Dendritic cell treated with granulocyte-macrophage colony-stimulating factor and Interleukin-4, amounts not matched to agents 40 ng/mL and 50 ng/mL, for 4 days (primary cell): ENCODE results near the gene DSP.

Source experiments
- H3K27ac Mint-ChIP-seq: one replicate; pipeline ENCODE4 v1.8.0; 2022; ENCODE audit warnings: mild to moderate bottlenecking, mixed read lengths
- H3K27me3 Mint-ChIP-seq: one replicate; pipeline ENCODE4 v1.8.0; 2022; ENCODE audit warnings: mild to moderate bottlenecking, mixed read lengths
- H3K36me3 Mint-ChIP-seq: one replicate; pipeline ENCODE4 v1.8.0; 2022; ENCODE audit warnings: low read depth, mixed read lengths
- H3K4me1 Mint-ChIP-seq: one replicate; pipeline ENCODE4 v1.8.0; 2022; ENCODE audit warnings: low read depth, mixed read lengths
- H3K4me3 Mint-ChIP-seq: one replicate; pipeline ENCODE4 v1.8.0; 2022; ENCODE audit warnings: mild to moderate bottlenecking, moderate library complexity, mixed read lengths
- H3K9me3 Mint-ChIP-seq: one replicate; pipeline ENCODE4 v1.8.0; 2022; ENCODE audit warnings: mixed read lengths
- intact Hi-C: fragments of 100-400 bp; cut with micrococcal nuclease; formaldehyde crosslinking; loops from one replicate; pipeline ENCODE4 v1.15.0; 2022

Gene DSP

DNA sequence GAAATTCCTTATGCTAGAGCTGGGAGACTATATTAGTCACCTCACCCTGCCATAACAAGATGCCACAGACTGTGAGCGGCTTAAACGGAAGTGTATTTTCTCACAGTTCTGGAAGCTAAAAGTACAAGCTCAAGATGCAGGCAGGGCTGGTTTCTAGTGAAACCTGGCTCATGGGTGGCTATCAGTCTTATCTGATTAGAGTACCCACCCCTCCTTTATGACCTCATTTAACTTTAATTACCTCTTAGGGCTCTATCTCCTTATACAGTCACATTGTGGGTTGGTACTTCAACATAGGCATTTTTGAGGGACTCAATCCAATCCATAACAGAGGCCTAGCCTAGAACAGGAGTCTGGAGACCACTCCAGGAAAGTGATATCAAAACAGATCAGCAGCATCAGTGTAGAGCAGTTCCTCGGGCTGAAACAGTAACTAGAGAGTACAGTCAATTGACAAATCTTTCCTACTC lies 46.2 kb downstream of the DSP start:
- Mint-ChIP-seq H3K27ac (no peak overlapping the region), H3K27me3 (peaks cover 3% of the 10 kb centered on the region), H3K9me3 (no peaks in the 10 kb centered on the region), H3K4me3 (no peak overlapping the region), H3K36me3 (peaks cover 17% of the 10 kb centered on the region), H3K4me1 (peaks cover 26% of the 10 kb centered on the region)
- intact Hi-C loops, result no loop called here

DNA sequence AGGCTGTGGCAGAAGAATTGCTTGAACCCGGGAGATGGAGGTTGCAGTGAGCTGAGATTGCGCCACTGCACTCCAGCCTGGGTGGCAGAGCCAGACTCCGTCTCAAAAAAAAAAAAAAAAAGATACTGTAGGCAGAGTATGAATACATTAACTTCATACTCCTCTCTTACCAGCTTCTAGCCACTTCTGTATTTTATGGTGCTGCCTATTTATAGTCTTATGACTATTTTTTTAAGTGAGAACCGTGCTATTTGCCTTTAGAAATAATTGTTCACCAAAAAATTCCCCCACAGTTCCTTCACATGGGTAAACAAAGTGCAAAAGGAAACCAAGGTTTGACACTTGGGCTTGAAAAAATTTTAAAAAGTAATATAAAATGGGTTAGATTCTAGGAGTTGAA lies 47.0 kb downstream of the DSP start:
- H3K27me3 Mint-ChIP-seq, result peaks cover 1% of the 10 kb centered on the region
- peaks cover 35% of the 10 kb centered on the region for H3K4me1 Mint-ChIP-seq
- no peak overlapping the region for H3K4me3 Mint-ChIP-seq
- no peaks in the 10 kb centered on the region for H3K9me3 Mint-ChIP-seq
- intact Hi-C loops, result no loop called here
- no peak overlapping the region for H3K27ac Mint-ChIP-seq
- H3K36me3 Mint-ChIP-seq, result peaks cover 24% of the 10 kb centered on the region

DNA sequence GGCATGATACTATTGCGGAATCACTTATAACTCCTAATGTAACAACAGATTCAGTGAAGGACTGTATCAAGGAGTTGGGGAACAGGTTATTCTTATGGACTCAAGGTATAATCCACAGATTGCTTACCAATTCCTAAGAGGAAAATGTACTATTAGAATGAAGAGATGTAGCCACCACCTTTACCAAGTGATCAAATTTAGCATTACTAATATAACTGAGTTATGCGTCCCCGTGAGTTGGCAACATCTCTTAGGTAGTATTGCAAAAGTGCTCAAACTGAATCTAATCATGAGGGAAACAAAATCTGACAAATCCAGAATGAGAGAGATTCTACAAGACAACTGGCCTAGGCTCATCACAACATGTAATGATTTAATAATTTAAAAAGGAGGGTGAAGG lies 47.8 kb downstream of the DSP start:
- intact Hi-C loops, result no loop called here
- peak overlapping the region; percentile 92 for H3K27ac Mint-ChIP-seq
- peaks cover 35% of the 10 kb centered on the region for H3K4me1 Mint-ChIP-seq
- peaks cover 27% of the 10 kb centered on the region for H3K36me3 Mint-ChIP-seq
- H3K27me3 Mint-ChIP-seq, result peaks cover 1% of the 10 kb centered on the region
- no peaks in the 10 kb centered on the region for H3K9me3 Mint-ChIP-seq
- peak overlapping the region; percentile 89 for H3K4me3 Mint-ChIP-seq

DNA sequence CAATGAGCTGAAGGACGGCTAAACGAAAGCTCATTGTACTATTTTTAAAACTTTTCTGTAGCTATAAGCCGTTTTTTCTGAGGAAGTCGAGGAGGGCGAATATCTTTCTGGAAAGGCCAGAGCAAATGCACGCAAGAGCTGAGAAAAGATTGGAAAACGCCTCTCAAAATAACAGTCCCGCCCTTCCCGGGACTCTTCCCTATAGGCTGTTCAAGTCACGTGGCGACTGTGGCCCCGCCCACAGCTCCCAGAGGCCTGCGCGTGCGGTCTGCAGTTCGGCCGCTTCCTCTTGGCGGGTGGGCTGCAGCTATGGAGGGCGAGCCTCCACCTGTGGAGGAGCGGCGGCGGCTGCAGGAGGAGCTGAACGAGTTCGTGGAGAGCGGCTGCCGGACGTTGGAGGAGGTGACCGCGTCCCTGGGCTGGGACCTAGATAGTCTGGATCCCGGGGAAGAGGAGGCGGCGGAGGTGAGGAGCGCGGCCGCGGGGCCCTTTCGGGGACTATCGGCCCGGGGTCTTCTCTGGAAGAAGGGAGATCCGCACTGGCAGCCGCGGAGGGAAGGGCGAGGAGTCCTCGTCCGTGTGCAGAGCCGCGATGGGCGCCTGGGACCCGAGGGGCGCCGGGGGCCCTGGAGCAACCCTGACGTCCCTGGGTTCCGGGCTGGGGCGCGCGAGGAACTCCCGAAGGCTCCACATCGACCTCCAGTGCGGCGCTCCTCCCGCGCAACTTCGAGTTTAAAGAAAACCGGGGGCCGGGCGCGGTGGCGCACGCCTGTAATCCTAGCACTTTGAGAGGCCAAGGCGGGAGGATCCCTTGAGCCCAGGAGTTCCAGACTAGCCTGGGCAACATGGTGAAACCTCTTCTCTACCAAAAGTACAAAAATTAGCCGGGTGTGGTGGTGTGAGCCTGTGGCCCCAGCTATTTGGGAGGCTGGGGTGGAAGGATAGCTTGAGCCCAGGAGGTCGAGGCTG lies 48.8 kb downstream of the DSP start, which contains the start of gene SNRNP48:
SNRNP48 (plus strand) TSS at position 250 of the 969 bp plus-strand sequence; CDS start at position 310, 60 bp downstream.
- intact Hi-C loops, result loop anchor here (1.0 to 5.0 kb wide), 3 partner anchors 168 to 283 kb away; no protein-coding TSS in a partner anchor
- Mint-ChIP-seq H3K36me3 (peaks cover 35% of the 10 kb centered on the region), H3K27ac (peak within 1 kb of the TSS; percentile 92), H3K4me3 (peak within 1 kb of the TSS; percentile 89), H3K4me1 (peaks cover 35% of the 10 kb centered on the region), H3K27me3 (no peaks in the 10 kb centered on the region), H3K9me3 (no peaks in the 10 kb centered on the region)

DNA sequence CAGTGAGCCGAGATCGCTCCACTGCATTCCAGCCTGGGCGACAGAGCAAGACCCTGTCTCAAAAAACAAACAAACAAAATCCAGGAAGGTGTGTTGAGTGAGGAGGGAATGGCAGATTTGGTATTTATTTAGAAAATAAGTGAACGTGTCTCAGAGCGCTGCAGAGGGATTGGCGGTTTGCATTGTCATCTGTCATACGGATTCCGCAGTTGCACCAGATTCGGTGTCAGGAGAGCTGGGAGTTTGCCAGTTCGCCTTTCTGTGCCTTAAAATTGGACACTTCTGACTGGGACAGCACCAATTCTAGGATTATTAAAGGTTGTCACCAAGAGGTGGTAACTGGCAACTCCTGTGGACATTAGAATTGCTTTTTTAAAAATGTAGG lies 49.4 kb downstream of the DSP start:
- intact Hi-C loops, result loop anchor here (1.0 to 5.0 kb wide), 3 partner anchors 169 to 284 kb away; no protein-coding TSS in a partner anchor
- Mint-ChIP-seq H3K27ac (peak overlapping the region; percentile 92), H3K36me3 (peaks cover 39% of the 10 kb centered on the region), H3K9me3 (no peaks in the 10 kb centered on the region), H3K4me1 (peaks cover 35% of the 10 kb centered on the region), H3K4me3 (peak overlapping the region; percentile 89), H3K27me3 (no peaks in the 10 kb centered on the region)

DNA sequence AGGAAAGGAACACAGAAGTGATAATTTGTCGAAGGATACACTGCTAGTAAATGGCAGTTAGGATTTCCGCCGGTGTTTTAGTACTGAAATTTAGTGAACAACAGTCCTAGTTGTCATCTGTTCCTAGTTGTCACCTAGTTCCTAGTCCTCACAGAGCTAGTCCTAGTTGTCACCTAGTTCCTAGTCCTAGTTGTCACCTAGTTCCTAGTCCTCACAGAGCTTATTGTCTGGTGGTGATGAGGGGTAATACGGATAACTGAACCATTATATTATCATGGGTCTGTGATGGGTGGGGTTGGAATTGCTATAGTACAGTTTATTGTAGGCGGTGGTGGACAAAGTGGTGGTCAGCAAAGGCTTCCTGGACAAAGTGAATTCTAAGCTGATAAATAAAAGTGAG lies 50.3 kb downstream of the DSP start:
- intact Hi-C loops, result loop anchor here (5.0 kb wide), 2 partner anchors 169 to 284 kb away; no protein-coding TSS in a partner anchor
- Mint-ChIP-seq H3K27me3 (no peaks in the 10 kb centered on the region), H3K36me3 (peaks cover 48% of the 10 kb centered on the region), H3K9me3 (no peaks in the 10 kb centered on the region), H3K27ac (no peak overlapping the region), H3K4me1 (peaks cover 35% of the 10 kb centered on the region), H3K4me3 (peak overlapping the region; percentile 1)

DNA sequence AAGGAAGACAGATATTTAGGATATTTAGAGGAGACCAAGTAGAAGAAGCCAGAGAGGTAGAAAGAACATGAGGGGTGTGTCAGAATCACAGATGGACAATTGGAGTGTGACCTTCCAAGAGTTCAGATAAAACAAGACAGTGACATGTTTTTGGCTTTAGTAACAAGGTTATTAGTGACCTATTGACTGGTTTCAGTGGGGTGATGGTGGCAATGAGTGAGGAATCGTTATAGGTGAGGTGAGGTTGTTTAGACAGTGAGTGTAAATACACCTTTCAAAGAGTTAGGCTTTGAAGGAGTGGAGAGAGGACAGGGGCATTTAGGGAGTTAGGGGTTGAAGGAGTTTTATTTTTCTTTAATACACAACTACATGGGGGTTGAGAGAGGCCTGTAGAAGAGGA lies 51.8 kb downstream of the DSP start:
- H3K27ac Mint-ChIP-seq, result no peak overlapping the region
- intact Hi-C loops, result loop anchor here (5.0 kb wide), 2 partner anchors 171 to 286 kb away; no protein-coding TSS in a partner anchor
- H3K4me3 Mint-ChIP-seq, result no peak overlapping the region
- H3K4me1 Mint-ChIP-seq, result peaks cover 35% of the 10 kb centered on the region
- H3K36me3 Mint-ChIP-seq, result peaks cover 55% of the 10 kb centered on the region
- no peaks in the 10 kb centered on the region for H3K27me3 Mint-ChIP-seq
- no peaks in the 10 kb centered on the region for H3K9me3 Mint-ChIP-seq

DNA sequence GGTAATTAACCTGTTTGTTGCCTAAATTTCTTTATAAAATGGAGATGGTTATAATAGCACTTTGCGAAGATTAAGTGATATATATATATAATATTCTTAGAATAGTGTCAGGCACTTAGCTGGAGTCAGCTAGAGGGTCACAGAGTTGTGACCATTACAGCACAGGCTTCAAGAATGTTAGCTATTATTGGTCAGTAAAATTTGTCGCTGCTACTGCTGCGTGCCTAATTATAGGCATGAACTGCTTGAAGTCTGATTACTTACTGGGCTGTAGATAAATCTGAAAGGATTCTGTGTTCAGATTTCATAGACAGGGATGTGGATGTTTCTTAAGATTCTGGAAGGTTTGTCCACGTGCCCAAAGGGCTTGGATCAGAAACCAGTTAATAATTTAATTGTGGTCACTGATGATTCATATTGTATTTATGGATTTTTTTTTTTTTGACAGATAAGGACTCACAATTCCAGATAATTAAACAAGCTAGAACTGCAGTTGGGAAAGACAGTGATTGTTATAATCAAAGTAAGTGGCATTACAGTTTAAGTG lies 53.2 kb downstream of the DSP start:
- Mint-ChIP-seq H3K27me3 (no peaks in the 10 kb centered on the region), H3K36me3 (peaks cover 65% of the 10 kb centered on the region), H3K4me3 (no peak overlapping the region), H3K27ac (no peak overlapping the region), H3K4me1 (peaks cover 30% of the 10 kb centered on the region), H3K9me3 (no peaks in the 10 kb centered on the region)
- intact Hi-C loops, result loop anchor here (5.0 kb wide), 2 partner anchors 172 to 287 kb away; no protein-coding TSS in a partner anchor

DNA sequence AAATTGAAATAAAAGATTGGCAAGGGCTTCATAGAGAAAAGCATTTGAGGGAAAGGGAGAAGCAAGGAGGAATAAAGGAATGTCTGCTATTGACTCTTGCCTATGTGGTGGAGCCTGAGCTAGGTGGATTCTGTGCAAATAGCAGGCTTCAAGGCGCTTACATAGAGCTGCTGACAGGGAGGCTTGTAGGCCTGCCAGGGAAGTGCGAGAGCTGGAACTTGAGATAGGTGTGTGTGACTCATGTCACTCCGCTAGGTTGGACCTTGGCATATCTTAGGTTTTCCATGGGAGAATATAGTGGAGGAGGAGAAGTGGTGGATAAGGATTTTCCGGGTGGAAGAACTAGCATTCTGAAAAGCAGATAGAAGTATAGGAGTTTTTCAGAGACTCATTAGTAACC lies 62.5 kb downstream of the DSP start:
- Mint-ChIP-seq H3K27me3 (no peaks in the 10 kb centered on the region), H3K4me3 (no peak overlapping the region), H3K36me3 (peaks cover 79% of the 10 kb centered on the region), H3K9me3 (no peaks in the 10 kb centered on the region), H3K4me1 (peaks cover 9% of the 10 kb centered on the region), H3K27ac (no peak overlapping the region)
- intact Hi-C loops, result no loop called here

DNA sequence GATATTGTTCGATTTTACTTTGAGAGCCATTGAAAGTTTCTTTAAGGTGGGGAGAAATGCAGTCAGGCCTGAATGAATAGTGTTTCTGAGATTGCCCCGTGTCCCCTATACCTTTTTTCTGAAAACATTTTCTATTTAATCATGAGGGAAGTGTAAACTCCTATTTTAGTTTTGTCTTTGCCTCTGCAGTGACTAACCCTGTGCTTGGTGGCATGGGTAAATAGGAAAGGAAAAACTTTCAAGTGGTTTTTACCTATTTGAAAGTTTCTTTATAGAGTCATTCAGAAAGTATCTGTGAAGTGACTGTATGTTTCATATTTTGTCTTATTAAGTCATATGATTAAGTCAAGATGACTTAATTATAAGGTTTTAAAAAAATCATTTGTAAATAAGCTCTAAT lies 63.0 kb downstream of the DSP start:
- peaks cover 78% of the 10 kb centered on the region for H3K36me3 Mint-ChIP-seq
- no peak overlapping the region for H3K27ac Mint-ChIP-seq
- H3K27me3 Mint-ChIP-seq, result no peaks in the 10 kb centered on the region
- intact Hi-C loops, result no loop called here
- no peaks in the 10 kb centered on the region for H3K9me3 Mint-ChIP-seq
- H3K4me3 Mint-ChIP-seq, result no peak overlapping the region
- H3K4me1 Mint-ChIP-seq, result peaks cover 9% of the 10 kb centered on the region

DNA sequence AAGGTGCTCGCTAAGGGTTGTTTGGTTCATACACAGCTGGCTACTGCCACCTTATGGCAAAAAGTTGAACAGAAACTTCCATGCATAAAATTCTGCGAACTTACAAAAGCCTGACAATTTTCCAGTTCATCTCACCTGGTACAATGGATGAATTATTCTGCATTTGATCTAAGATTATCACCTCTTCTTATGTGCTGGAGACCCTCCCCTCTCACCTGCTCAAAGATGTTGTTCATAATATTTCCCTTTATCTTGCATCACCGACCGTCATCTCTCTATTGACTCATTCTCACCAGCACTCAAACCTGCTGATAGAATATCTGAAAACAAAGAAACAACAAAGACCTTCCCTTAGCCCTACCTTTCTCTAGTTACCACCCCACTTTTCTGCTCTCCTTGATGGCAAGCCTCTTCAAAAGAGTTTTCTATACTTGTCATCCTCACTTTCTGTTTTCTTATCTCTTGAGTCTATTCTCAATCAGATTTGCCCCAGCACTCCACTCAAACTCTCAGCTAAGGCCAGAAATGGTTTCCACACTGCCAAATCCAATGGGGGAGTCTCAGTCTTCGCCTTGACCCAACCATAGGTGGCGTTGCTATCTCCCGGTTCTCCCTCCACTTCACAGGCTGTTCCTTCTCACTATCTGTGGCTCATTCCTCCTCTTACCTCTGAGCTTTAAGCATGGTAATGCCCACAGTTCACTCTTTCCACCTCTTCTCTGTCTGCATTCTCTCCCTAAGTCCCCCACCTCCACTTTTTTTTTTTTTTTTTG lies 74.3 kb downstream of the DSP start:
- no peak overlapping the region for H3K27ac Mint-ChIP-seq
- H3K4me3 Mint-ChIP-seq, result peak overlapping the region; percentile 27
- no peaks in the 10 kb centered on the region for H3K9me3 Mint-ChIP-seq
- intact Hi-C loops, result loop anchor here (1.0 to 10.0 kb wide), 4 partner anchors 190 to 941 kb away; partner anchors contain the start of gene SSR1
- H3K4me1 Mint-ChIP-seq, result peaks cover 46% of the 10 kb centered on the region
- peaks cover 33% of the 10 kb centered on the region for H3K36me3 Mint-ChIP-seq
- H3K27me3 Mint-ChIP-seq, result peaks cover 12% of the 10 kb centered on the region

DNA sequence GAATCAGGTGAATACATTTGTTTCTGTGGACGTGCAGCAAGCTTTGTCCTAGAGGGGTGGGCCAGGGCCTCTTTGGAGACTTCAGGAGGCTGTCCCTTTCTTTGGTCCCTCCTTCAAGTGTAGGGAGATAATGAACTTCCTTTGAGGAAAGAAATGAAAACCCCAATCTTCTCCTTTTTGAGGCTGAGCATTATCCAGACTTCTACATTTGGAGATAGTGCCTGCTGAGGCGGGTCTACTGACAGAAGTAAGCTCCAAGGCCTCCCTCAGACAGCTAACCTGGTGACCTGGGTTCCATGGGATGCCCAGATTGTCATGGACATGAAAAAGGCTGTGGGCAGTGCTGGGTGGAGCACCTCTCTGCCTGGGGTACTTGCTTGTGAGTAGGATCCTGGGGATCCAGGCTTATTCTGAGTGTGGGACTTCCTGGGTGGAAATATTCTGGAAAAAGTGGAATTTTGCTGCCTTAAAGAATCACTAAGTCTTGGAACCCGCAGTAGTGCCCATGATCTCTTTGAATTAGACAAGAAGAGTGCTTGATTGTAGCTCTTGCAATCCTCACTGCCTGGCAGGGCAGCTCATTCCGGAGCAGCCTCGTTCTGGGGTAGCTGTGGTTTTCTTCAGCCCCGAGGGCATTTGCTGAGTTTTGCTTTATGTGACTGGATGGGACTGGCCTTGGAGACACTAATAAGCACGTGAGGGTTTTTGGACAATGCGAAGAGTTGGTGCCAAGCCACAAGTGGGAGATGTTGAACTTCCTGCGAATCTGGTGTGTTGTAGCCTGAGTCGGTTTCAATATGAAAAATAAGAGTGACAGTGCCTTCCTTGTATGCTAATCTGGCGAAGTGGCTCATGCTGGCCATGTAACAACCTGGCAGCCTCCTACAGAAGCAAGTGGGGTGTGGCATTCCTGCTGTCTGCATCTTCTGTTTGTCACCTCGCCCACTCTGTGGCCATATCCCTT lies 76.6 kb downstream of the DSP start:
- intact Hi-C loops, result loop anchor here (5.0 to 10.0 kb wide), 2 partner anchors 306 to 943 kb away; partner anchors contain the start of gene SSR1
- Mint-ChIP-seq H3K36me3 (peaks cover 10% of the 10 kb centered on the region), H3K4me3 (peak overlapping the region; percentile 64), H3K27ac (peak overlapping the region; percentile 97), H3K9me3 (no peaks in the 10 kb centered on the region), H3K27me3 (peaks cover 12% of the 10 kb centered on the region), H3K4me1 (peaks cover 46% of the 10 kb centered on the region)
